GM19395 (cell line): ENCODE data around the gene DAB1.

Source experiments
- ATAC-seq: cut with Tn5 transposase; IDR thresholded peaks from one replicate; pipeline ENCODE4 v1.9.1; 2021; ENCODE audit warnings: mild to moderate bottlenecking, moderate library complexity; ENCODE audit not compliant: unreplicated experiment

DAB1 gene

DNA sequence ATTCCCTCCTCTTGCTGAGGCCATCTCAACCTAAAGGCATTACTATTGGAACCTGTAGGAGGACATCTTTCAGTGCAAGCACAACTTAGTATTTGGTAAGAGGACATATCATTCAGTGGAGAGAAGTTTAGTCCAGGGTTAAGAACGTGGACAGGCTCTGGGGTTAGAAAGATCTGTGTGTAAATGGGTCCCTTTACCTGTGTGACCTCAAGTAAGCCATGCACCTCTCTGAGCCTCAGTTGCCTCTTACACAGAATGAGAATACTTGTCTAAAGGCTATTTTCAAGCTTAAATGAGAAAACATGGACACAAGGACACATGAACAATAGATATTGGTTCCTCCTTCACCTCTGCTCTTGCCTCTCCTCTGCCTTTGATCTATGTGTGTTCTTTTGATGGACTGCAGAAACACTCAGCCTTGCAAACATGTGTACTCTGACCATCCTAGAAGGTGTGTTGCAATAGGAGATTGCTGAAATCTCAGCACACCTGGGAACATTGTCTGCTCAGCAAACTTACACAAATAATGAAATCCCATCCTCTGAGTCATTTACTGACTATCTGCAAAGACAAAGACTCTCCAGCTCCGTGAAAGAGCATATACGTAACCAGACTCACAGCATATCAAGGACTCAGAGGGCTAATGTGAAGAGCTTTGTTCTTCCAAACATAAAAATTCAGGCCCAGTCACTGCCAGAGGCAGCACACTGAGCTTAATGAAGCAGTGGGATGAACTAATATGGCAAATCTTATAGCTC lies 143.8 kb downstream of the DAB1 start:
- ATAC-seq: no peak

DNA sequence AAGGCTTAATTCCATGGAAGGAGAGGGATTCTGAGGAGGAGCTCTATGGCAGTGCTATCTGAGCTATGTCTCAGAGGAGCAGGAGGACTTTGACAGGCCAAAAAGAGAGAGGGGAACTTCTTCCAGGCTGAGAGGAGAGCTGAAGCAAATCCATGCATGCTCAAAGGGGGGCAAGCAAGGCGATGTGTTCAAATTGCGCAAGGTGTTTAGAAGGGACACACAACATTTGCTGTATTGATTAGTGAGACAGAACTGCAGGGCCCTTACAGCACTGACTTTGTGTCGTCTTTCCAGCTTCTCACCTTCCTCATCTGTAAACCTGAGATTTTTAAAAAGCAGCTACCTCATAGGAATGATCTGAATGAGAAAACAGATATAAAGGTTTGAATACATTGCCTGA lies 145.3 kb downstream of the DAB1 start:
- no peak for ATAC-seq

DNA sequence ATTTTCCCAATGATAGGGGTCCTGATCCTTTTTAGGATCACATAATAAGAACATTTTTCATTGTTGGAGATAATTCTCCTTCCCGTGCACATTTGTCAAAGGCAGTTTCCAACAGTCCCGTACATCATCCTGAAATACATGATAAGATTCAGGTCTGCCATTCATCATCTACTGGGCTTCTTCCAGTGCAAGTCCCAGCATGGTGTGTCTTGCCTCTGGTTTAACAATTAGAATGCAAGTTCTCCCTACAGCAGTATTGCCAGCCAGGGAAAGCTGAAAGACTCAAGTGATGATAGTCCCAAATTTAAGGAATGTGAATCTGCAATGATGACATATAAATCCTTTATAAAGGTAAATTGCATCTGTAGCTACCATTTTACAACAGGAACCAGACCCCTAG lies 146.2 kb downstream of the DAB1 start:
- ATAC-seq: no peak

DNA sequence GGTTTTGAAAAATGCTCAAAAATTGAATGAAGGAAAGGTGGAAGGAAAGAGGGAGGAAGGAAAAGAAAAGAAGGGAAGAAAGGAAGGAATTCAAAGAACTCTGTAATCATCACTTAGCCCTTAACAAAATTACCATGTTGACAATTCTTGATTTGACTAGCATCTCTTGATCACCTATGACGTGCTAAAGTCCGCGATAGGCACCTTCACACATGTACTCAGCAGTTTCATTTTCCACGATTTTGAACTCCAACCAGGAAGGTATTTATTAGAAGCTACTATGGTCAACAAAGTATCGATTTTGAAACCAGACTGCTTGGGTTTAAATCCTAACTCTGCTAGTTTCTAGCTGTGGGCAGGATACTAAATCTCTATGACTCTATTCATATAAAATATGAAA lies 146.9 kb downstream of the DAB1 start:
- no peak for ATAC-seq

DNA sequence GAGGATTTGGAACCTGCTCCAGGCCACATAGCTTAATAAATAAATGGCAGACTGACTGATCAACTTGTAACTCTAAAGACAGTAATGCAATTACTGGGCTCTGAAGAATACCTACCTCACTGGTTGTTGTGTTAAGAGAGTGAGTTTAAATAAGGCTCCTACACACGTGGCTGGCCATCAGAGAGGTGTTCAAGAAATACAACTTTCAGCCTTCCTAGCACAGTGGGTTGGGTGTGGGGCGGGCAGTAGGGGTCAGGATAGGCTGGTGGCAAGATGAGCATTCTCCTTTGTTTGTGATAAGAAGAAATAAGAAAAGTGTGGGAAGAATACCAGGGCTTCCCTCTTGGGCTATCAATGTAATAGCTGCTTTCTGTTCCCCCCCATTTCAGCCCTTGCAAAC lies 151.3 kb downstream of the DAB1 start:
- ATAC-seq: no peak

DNA sequence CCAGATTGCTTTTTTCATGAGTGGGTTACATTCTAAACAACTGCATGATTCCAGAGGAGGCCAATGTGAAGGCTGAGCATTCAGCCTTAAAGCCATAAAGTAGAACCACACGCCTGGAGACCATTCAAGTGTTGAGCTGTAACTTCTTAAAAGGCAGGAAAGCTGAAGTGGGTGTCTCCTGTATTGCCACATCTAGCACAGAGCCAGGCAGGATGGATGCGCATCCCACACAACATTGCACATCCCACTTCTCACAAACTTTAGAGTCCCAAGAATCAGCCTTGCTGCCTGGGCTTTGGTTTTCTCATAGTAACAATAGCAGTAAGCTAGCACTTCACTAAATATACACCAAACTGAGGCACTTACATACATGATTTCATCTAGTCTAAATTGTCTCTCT lies 151.7 kb downstream of the DAB1 start:
- no peak for ATAC-seq

DNA sequence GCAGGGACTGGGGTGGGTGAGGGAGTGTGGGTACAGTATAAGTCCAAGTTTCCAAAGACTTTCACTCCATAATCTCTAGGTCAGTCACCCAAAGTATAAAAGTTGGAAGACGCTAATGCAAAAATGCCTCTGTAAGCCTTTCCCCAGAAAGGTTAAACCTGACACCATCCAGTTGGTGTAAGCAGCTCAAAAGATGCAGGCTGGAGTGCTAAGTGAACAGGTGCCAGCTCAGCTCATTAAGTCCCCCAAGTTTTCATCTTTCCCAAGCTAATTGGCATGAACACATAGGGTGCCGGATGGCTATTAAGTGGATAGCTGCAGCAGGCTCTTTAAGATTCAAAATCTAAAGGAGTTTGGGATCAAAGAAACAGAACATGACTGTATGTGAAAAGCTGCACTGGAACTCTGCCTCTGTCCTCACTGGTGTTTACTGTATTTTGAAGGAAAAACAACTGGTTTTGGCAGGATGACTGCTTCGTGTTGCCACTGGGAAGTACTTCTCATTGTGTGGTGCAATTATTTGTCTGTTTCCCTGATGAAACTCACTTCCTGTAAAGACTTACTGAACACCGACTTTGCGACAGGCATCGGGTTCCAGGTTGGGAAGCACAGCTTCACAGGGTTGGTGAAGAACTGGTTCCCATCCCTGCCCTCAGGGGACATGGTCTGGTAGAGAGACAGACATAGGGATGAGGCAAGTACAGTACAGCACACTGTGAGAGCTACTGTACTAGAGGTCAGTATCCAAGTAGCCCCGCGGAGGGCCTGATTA lies 152.7 kb downstream of the DAB1 start:
- ATAC-seq: no peak

DNA sequence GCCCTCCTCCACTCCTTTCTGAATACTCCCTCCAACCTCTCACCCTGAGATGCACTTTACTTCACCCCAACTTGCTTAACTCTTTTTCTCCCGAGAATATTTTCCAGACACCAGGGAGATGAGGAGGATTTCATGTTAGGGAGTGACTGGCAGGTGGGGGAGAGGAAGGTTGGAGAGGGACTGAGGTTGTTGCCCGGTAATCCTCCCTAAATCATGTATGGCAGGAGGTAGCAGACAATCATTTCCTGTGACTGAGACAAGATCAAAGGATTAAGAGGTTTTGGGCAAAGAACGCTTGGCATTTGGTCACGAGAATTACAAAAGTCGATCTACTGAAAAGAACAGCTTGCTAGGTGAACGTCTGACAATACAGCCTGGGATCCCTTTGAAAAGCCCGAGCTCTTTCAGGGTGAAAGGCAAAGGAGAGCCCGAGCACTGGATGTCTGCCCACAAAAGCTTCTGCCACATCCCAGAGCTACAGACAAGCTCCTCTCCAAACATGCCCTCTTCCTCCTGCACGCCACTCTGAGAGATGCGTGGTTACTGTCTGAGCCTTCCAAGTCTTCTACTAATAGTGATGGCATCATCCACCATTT lies 154.1 kb downstream of the DAB1 start:
- ATAC-seq: no peak

DNA sequence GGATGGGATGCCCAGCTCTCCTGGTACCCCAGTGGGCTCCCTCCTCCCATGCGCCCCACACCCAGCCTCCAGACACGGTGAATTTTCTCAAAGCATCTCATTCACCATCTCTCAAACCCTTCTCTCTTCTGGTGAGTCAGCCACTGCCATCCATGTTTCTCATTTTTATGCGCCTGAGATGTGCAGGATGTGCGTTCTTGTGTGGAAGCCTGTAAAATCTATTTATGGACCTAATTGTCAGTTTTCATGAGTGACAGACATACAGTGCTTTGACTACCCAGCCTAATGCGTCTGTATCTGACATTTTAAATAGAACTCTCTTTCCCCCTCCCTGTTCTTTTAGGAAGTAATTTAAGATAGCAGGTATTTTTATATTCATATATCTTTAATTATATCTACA lies 158.8 kb downstream of the DAB1 start:
- ATAC-seq: no peak

DNA sequence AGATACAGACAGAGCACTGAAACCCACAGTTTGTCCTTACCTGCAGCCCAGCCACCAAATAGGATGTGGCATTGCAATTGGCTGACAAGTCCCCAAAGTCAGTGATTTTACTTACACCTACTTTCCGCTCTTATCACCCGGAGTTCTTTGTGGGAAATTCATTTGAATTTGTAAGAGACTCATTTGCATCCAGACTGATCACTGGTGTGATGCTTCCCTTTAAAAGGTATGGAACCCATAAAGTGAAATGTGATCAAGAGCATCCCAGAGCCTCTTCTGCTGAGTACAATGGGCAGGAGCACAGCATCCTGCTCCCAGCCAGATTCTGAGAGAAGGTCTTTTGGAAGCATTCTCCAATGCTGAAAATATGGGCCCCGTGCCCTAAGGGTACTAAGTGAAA lies 161.4 kb downstream of the DAB1 start:
- ATAC-seq: no peak

DNA sequence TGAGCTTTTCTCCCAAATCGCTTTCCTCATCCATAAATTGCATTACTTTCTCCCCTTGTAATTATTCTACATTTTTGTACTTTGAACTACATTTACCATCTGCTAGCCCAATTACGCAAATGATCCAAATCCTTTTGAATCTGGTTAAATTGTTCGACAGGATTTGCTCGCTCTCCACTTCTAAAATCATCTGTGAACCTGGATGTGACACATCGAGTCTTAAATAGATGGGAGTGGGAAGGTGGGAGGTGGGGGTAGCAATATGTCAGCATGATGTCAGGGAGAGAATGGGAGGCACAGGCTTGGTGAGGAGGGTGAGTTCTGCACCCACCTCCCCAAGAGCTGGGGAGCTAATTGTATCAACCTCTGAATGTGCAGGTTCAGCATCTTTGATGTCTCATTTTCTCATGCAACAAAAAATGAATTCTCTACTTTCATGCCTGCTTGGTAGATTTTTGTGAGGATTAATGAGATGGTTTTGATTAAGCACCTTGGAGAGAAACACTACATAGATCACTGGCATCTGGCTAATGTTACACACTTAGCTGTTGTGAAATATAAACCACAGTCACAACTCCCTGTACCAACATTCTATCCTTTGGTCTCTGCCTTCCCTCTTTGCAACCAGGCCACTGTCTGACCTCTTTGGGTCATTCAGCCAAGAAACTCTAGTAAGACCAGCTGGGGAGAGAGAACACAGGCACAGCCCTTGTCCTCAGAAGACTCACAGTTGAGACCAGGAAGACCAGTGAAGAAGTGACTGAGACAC lies 165.1 kb downstream of the DAB1 start:
- no peak for ATAC-seq

DNA sequence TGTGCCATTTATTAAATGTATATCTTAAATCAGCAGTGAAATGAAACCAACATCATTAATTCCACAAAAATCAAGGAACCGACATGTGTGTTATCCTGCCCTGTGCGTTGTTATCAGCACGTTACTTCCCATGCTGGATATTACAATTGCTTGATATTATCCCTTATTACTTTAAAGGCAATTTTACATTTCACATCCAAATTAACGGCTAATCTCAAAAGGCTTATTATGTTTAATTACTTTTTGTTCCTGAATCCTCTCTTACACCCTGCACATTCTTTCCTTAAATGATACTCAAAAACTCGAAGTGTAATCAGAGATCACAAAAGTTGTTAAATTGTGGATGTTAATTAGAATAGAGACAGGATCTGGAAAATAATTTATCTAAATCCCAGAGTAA lies 167.9 kb downstream of the DAB1 start:
- ATAC-seq: no peak

DNA sequence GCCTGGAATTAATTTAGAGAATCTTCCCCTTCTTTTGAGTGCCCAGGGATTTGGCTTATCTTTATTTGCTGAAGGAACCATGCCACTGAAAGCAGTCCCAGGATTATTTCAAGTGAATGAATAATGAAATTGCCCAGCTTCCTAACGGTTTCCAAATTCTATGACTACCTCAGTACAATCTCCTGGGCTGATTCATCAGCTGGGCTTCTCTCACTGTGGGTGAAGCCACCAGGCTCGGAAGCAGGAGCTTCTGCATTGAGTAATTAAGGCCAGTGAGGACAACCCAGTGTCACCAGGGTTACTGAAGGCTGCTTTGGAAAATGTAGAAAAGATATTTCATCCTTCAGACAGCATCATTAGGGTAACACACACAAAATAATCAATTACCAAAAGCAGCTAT lies 169.8 kb downstream of the DAB1 start:
- no peak for ATAC-seq

DNA sequence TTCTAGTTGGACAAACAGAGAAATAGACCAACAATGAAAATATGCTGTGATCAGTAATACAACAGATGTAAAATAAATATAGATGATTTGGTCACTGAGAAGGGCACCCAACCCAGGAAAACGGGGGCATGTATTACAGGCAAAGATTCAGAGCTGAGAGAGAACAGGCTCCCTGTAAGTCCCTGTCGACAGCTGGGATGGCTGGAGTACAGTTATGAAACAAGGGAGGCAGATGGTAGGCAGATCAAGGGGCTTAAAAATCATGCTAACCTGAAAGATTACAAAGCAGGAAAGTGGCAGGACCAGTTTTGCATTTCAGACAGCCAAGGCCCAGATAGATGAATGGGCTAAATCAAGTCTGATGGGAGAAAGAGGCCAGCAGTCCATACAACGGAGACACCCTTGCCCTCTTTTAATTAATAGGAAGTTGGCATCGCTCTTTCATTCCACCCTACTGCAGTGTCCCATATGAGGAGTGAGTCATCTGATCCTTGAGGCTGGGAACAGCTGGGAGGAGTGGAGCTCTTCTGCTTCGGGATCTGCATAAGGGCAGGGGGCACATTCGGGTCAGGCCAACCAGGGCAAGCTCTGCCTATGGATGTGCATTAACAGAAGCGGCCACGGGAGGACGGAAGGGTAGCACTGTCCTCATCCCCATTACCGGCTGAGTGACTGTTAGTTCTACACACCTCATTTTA lies 171.1 kb downstream of the DAB1 start:
- no peak for ATAC-seq

DNA sequence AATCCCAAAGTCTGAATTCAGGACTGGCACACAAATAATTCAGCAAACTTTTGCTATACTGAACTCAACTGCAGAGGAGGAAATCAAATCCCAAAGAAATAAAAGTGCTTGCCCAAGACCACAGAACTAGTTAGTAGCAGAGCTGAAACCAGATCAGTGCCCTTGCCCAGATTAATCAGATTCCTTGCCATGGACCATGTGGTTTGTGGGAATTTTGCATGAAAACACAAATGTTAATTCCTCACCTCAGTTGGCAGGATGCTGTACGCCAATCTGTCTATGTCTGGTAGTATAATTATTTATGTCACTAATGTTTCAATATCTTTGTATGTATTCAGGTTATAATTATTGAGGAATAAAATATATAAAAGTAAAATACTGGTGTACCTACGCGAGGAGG lies 173.8 kb downstream of the DAB1 start:
- ATAC-seq: no peak

DNA sequence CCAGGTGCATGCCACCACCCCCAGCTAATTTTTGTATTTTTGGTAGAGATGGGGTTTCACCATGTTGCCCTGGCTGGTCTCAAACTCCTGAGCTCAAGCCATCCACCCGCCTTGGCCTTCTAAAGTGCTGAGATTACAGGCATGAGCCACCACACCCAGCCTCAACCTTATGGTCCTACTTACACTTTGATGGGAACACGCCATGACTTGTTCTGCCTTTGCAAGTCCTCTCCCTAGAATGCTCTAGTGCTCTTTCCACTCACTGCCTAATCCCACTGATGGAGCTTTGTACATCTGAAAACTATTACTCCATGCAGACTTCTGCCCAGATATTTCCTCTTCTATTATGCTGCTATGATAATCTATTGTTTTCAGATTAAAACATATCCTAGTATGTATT lies 174.3 kb downstream of the DAB1 start:
- ATAC-seq: no peak

DNA sequence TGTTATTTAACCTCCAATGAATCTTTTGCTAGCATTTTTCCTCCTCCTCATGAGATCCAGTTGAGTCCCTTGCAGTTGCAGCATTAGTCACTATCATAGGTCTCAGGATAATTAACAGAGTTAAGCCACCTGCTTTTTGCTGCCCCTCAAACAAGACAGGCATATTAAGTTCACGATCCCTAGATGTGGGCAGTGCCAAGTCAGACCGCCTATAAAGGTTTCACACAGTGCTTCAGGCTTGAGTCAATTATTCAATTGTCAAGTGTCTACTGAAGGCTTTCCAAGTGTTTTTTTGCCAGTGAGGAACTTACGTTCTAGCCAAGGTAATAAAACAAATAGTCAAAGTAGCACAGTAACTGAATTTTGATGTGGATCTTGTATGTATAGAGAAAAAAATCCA lies 175.0 kb downstream of the DAB1 start:
- no peak for ATAC-seq

DNA sequence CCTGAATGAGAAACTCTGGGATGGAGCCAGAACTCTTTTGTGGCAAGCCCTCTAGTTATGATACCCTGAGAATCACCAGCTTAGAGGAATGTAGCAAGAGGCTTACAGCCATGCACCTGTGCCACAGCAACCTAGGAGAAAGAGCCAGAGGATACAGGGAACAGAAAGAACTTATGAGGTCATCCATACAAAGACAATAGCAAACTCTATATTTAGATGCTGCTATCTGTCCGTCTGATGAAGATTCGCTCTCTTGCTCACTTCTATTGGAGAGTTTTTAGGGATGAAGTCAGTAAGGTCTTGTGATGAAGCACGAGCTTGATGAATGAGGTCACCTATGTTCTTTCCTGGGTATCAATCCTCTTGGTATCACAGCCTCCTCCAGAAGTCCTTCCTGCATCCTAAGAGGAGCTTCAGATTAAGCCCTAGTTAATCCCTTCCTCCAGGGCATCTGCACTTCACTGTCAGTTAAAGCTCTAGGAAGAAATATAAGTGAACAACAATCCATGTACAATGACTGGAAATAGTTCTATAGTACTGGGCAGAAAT lies 185.6 kb downstream of the DAB1 start:
- no peak for ATAC-seq

DNA sequence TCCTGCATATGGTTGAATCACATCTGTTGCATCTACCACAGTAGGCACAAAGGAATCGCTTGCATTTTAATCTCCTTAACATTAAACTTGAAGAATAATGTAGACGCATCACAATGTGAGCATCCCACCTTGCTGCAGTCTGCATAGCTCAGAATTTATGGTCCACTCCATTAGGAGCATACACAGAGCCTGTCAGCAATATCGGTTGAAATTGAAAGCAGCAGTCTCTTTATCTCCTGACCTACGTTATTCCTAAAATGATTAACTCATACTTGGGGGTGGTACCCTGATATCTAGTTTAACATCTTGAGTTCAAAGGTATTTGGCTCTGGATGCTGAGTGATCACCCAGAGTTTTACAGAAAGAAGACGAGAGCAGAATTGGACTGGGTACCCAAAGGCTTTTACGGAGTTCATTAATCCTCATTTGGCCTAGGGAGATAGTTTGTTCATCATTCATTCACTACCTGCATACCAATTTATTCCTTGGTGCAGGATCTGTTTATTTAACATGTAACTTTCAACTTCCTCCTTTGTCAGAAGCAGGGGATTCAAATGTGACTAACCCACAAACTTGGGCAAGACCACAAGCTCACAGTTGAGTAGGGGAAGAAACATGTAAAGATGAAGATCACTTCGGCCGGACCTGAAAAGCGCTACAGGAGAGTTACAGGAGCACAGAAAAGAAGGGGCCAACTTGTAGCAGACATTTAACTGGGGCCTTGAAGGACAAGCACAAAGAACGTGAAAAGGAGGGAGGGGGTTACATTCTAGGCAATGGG lies 187.9 kb downstream of the DAB1 start:
- no peak for ATAC-seq

DNA sequence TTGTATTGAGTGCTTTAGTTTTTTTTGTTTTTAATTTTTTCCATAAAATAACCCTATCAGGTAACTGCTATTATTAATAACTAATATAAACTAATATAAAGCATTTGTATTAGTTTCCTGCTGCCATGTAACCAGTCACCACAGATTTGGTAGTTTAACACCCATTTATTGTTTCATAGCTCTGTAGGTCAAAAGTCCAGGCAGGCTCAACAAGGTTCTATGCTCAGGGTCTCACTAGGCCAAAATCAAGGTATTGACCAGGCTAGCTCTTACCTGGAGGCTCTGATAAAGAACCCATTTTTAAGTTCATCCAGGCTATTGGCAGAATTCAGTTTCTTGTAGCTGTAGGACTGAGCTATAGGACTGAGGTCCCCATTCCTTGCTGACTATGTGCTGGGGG lies 189.4 kb downstream of the DAB1 start:
- ATAC-seq: no peak
